PC-3 (cell line): ENCODE measurements around the gene AVEN. TPM values are rescaled to one million over a fixed set of nuclear protein-coding genes. Genes with fewer than 3 reads are reported as not detected.
"Not testable (repeated sequence)": the region's sequence is repeated elsewhere in the genome, so short reads cannot be mapped to it uniquely, and the experiment has no call there.

Experiments
- ATAC-seq: fragments of 200-7000 bp; cut with Tn5 transposase; 2 replicates; pipeline ENCODE4 v1.9.1; 2020; ENCODE audit warnings: mild to moderate bottlenecking, moderate library complexity
- BruUV-seq: library from RNA; stranded (reverse); fragments of 400-500 nt; replicated peaks from 2 replicates; lab custom pipeline; 2021; lab: Mats Ljungman, UMichigan
- CTCF ChIA-PET: fragments of 300-600 bp; sonication (Branson Sonifier 250); formaldehyde crosslinking; loops from one replicate; lab custom pipeline; 2022; ENCODE audit warnings: antibody characterized with exemption; lab: Charles Lee
- POLR2A ChIA-PET: fragments of 300-600 bp; sonication (Branson Sonifier 250); formaldehyde crosslinking; loops from one replicate; lab custom pipeline; 2022; ENCODE audit warnings: antibody characterized with exemption; ENCODE audit not compliant: unreplicated experiment; lab: Charles Lee
- DNase-seq: peaks from one replicate; pipeline ENCODE4 v3.0.0-alpha.2; 2015
- H2AFZ ChIP-seq: fragments of 300-600 bp; sonication (generic); 2 replicates; pipeline ENCODE4 v1.6.0; 2016; ENCODE audit warnings: antibody characterized with exemption, low read length
- H3F3A ChIP-seq: fragments of 300-600 bp; sonication (generic); one replicate; pipeline ENCODE4 v1.6.0; 2017; ENCODE audit warnings: antibody characterized with exemption, low read length, control low read depth, mild to moderate bottlenecking; ENCODE audit not compliant: unreplicated experiment
- H3K27ac ChIP-seq: fragments of 300-600 bp; sonication (generic); 2 replicates; pipeline ENCODE4 v1.5.1; 2016; ENCODE audit warnings: mild to moderate bottlenecking, low read length
- H3K27me3 ChIP-seq: fragments of 300-600 bp; sonication (generic); 2 replicates; pipeline ENCODE4 v1.6.1; 2016; ENCODE audit warnings: low read length, mixed read lengths
- H3K36me3 ChIP-seq: fragments of 300-600 bp; sonication (generic); 2 replicates; pipeline ENCODE4 v1.6.1; 2016; ENCODE audit warnings: low read depth, mixed run types, low read length, mixed read lengths
- H3K4me1 ChIP-seq: fragments of 300-600 bp; sonication (generic); 2 replicates; pipeline ENCODE4 v1.5.1; 2016; ENCODE audit warnings: low read length; ENCODE audit not compliant: insufficient read depth
- H3K4me2 ChIP-seq: fragments of 300-600 bp; sonication (generic); 2 replicates; pipeline ENCODE4 v1.6.0; 2016; ENCODE audit warnings: low read length
- H3K4me3 ChIP-seq: fragments of 300-600 bp; sonication (generic); 2 replicates; pipeline ENCODE4 v1.5.1; 2016; ENCODE audit warnings: mild to moderate bottlenecking, low read length, mixed read lengths
- H3K79me2 ChIP-seq: fragments of 300-600 bp; sonication (generic); 2 replicates; pipeline ENCODE4 v1.6.1; 2017; ENCODE audit warnings: low read length, mixed read lengths
- H3K9ac ChIP-seq: fragments of 300-600 bp; sonication (generic); 2 replicates; pipeline ENCODE4 v1.6.0; 2016; ENCODE audit warnings: mild to moderate bottlenecking, low read length
- H3K9me2 ChIP-seq: fragments of 300-600 bp; sonication (generic); replicated peaks from 2 replicates; pipeline ENCODE4 v1.6.1; 2016; ENCODE audit warnings: mixed run types, low read length, mixed read lengths
- H3K9me3 ChIP-seq: fragments of 300-600 bp; sonication (generic); 2 replicates; pipeline ENCODE4 v1.6.1; 2016; ENCODE audit warnings: low read length, mixed read lengths
- H4K20me1 ChIP-seq: fragments of 300-600 bp; sonication (generic); 2 replicates; pipeline ENCODE4 v1.6.1; 2016; ENCODE audit warnings: low read length, mixed read lengths
- CTCF ChIP-seq: fragments of 300-600 bp; sonication (generic); conservative IDR thresholded peaks from 2 replicates; pipeline ENCODE4 v1.5.1; 2017; ENCODE audit warnings: antibody characterized with exemption, low read depth, mild to moderate bottlenecking, low read length
- EZH2 ChIP-seq: fragments of 300-600 bp; sonication (generic); IDR thresholded peaks from one replicate; pipeline ENCODE4 v1.6.1; 2017; ENCODE audit warnings: antibody characterized with exemption, mild to moderate bottlenecking, low read length; ENCODE audit not compliant: unreplicated experiment
- EZH2phosphoT487 ChIP-seq: fragments of 300-600 bp; sonication (generic); IDR thresholded peaks from 2 replicates; pipeline ENCODE4 v1.6.1; 2018; ENCODE audit warnings: mild to moderate bottlenecking, antibody characterized with exemption, low read length, borderline replicate concordance
- intact Hi-C: fragments of 100-400 bp; cut with micrococcal nuclease; formaldehyde crosslinking; loops from 2 replicates; pipeline ENCODE4 v1.9.0; 2023
- total RNA-seq: library from RNA; depleted of rRNA; stranded (reverse); fragments of >200 nt; gene quantifications from 2 replicates; pipeline ENCODE4 v1.2.3, GENCODE V29; 2014

AVEN gene
- total RNA-seq, 1 experiment from 2014 or later = 10.5 TPM

- Histone ChIP-seq H2AFZ (no peak overlapping the region), H3F3A (no peaks in the 10 kb centered on the region), H3K36me3 (peaks cover 2% of the 10 kb centered on the region; the same call in 1 of the 2 replicates), H3K79me2 (no peaks in the 10 kb centered on the region), H3K4me2 (no peak overlapping the region), H3K27me3 (no peaks in the 10 kb centered on the region), H3K9ac (no peak overlapping the region), H4K20me1 (no peaks in the 10 kb centered on the region), H3K9me2 (no peaks in the 10 kb centered on the region), H3K4me3 (no peak overlapping the region), H3K9me3 (peaks cover 5% of the 10 kb centered on the region; the same call in 1 of the 2 replicates), H3K27ac (no peak overlapping the region), H3K4me1 (peaks cover 2% of the 10 kb centered on the region; the same call in 1 of the 2 replicates)
- ATAC-seq = no peak
- BruUV-seq = no TSS peak
- DNase-seq = no peak
- TF ChIP-seq EZH2phosphoT487 = no peak
- TF ChIP-seq CTCF = no peak
- no peak for TF ChIP-seq EZH2
- ChIA-PET POLR2A (no interaction called here), CTCF (no interaction called here)
- intact Hi-C loops = no loop called here
Measured at GRCh38 chr15:34054081-34054707, 15.2 kb upstream of the AVEN start.

GRCh38 chr15:34050385-34050784, 11.4 kb upstream of the AVEN start:
- H3K9me2 ChIP-seq, H3F3A ChIP-seq, H3K27me3 ChIP-seq, H3K4me2 ChIP-seq, H3K4me3 ChIP-seq, H3K9me3 ChIP-seq, intact Hi-C loops, ATAC-seq, H3K79me2 ChIP-seq, H3K9ac ChIP-seq, BruUV-seq, H3K36me3 ChIP-seq, H2AFZ ChIP-seq, POLR2A ChIA-PET, H4K20me1 ChIP-seq, DNase-seq, CTCF ChIA-PET, H3K27ac ChIP-seq: not testable (repeated sequence)
- peaks cover 18% of the 10 kb centered on the region for H3K4me1 ChIP-seq

- Histone ChIP-seq H3K4me2 (no peak overlapping the region), H3K4me3 (no peak overlapping the region), H3K36me3 (peaks cover 2% of the 10 kb centered on the region; the same call in 1 of the 2 replicates), H3K9me2 (no peaks in the 10 kb centered on the region), H3K4me1 (peaks cover 18% of the 10 kb centered on the region), H2AFZ (no peak overlapping the region), H3K27ac (no peak overlapping the region), H3F3A (no peaks in the 10 kb centered on the region), H3K27me3 (no peaks in the 10 kb centered on the region), H3K9ac (no peak overlapping the region), H4K20me1 (no peaks in the 10 kb centered on the region), H3K9me3 (peaks cover 5% of the 10 kb centered on the region; the same call in 1 of the 2 replicates), H3K79me2 (no peaks in the 10 kb centered on the region)
- DNase-seq = peak; percentile 66
- no TSS peak for BruUV-seq
- intact Hi-C loops = no loop called here
- TF ChIP-seq EZH2 (no peak), EZH2phosphoT487 (no peak), CTCF (no peak)
- ATAC-seq = no peak
- ChIA-PET POLR2A (no interaction called here), CTCF (no interaction called here)
Measured at GRCh38 chr15:34049112-34049511, 10.1 kb upstream of the AVEN start.
